ENCODE measurements around the gene C14orf119.

C14orf119 gene

GRCh38 chr14:23060536-23061260, 34.6 kb upstream of the C14orf119 start:
- DNase-seq (ENCODE audit: low spot score): no peak

- no peak for DNase-seq (ENCODE audit: low spot score)
These were observed 33.3 kb upstream of the C14orf119 start for GRCh38 chr14:23062002-23062401.

DNA sequence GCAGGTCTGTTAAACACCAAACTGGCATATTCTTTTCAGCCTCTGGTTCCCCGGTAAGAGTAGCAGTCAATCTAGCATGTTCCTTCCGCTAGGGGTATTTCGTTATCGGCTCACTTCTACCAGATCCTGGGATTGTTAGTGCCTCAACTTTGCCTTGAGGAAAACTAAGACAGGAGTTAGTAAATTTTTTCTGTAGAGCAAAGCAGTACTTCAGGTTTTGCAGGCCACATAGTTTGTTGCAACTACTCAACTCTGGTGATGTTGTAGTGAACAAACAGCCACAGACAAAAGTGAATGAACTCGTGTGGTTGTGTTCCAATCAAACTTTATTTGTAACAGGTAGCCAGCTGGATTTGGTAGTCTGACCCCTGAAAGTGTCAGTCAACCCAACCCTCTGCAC, 31.7 kb upstream of the C14orf119 start:
- no peak for DNase-seq (ENCODE audit: low spot score)

DNA sequence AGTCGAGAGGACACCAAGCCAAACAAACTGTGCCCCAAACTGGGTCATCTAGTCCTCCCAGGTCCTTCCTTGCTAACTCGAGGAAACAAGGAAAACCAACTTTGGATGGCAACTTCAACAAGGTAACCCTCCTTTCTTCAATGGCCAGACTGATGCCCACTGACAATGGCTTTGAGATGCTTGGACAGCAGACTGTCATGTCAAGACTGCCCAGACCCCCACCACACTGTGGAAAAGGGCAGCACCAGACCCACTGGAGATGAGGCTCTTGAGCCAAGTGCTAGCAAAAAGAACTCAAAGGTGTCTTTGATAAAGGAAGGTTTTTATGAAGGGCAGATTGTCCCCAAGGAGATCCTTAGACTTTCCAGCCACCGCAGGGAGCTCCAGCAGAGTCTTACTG, 28.9 kb upstream of the C14orf119 start:
- no peak for DNase-seq (ENCODE audit: low spot score)

- DNase-seq (ENCODE audit: low spot score): no peak
These were observed 28.2 kb upstream of the C14orf119 start for GRCh38 chr14:23066855-23067744.

GRCh38 chr14:23067847-23068788, 27.2 kb upstream of the C14orf119 start:
- DNase-seq (ENCODE audit: low spot score): no peak

- peak; percentile 96 for DNase-seq (ENCODE audit: low spot score)
These were observed 26.4 kb upstream of the C14orf119 start for GRCh38 chr14:23068789-23069412.

DNA sequence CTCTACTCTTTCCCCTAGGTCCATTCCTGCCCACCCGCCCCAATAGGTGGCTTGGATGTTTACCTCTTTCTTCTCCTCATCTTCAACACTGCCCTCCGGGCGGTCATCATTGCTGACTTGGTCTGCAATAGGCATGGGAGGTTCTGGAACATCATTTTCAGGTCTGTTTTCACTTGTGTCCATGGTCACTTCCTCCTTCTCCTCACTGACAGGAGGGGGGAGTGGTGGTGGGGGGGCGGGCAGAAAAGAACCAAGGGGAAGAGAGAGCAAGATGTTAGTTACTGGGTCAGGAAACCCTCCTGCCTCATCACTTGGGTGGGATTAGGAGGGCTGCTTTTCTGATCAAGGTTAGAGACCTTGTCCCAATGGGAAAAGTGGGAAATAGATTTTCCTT, 25.9 kb upstream of the C14orf119 start:
- no peak for DNase-seq (ENCODE audit: low spot score)

DNA sequence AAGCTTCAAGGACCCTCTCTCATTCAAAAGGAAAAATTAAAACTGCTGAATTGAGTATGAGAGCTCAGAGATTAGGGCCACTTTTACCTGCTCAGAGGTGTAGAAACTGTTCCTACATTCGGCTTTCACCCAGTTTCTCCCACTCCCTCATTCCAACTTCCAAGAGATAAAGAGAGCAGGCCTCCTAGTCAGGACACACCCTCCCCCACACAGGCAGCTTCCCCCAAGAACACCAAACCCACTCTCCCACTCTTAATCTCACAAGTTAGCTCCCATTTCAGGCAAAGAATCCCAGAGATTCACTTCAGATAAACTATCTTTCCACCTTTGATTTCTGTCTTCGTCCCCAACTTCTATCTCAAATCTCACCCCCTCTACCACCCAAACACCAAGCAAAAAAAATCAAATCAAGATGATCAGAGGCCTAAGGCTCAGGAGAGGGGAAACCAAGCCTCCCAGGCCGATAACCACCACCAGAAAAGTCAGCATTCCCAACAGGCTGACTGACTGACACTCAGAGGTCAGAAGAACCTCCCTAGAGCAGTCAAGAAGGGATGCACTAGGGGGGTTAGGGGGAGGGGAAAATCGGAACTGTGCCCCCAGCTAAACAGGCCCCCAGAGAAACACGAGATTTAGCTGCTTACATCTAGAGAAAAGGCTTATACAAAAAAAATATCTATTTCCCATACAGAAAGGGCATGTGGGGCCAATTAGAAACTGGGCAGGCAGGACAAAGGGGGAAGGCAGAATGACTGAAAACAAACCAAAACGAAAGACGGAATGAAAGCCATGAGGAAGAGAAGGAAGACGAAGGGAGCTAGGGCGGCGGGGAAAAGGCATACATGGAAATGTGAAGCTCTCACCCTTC, 24.8 kb upstream of the C14orf119 start:
- no peak for DNase-seq (ENCODE audit: low spot score)

DNA sequence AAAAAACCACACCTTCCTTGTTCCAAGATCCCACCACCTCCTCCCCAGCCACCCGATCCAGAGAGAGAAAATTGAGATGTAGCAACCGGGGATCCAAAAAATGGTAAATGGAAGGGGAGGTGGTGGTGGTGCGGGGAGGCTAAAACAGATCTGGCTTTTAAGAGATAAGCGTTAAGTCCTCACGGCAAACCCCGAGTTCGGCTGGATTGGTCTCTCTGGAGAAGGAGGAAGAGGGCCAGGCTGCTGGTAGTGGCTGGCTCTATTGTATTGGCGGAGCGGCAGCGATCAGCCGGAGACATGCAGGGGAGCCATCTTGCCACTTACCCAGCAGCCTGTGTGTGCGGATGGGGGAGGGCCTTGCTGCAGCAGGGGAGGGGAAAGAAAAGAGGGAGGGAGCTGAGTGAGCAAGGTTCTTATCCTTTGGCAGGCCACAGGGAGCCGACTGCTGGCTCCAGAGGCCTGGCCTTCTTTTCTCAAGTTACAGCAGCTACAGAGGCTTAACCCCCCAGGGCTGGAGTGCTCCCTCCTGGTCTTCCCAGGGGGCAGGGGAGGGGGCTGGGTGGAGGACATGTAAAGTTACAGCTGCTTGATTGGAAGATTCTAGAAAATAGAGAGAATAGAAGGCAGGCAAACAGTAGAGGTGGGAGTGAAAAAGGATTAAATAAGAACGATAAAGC, 23.9 kb upstream of the C14orf119 start:
- peak; percentile 90 for DNase-seq (ENCODE audit: low spot score)

DNA sequence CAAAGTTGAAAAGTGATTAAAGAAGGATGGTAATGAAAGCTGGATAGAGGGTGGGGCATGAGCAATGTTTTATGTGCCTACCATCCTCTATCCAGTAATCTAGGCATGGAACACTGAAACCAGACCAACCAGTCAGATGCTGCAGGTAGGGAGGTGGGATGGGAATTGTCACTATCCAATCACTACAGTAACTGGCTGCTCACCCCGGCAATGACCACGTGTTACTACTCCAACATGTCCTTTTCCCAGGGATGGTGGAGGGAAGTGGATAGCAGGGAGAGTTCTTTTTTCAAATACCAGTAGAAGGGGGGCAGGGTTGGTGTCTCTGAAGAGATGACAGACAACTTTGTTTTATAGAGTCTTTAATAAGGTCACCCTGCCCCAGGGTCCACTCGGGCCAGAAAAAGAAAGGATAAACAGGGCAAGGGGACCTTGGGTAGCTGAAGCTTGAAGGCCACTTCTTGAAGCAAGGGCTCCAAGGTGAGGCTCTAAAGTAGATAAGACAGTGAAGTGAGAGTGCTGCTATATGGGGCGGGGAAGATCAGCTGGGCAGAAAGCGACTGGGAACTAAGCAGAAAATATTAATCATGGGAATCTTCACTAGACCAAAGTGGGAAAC, 23.3 kb upstream of the C14orf119 start:
- no peak for DNase-seq (ENCODE audit: low spot score)

DNA sequence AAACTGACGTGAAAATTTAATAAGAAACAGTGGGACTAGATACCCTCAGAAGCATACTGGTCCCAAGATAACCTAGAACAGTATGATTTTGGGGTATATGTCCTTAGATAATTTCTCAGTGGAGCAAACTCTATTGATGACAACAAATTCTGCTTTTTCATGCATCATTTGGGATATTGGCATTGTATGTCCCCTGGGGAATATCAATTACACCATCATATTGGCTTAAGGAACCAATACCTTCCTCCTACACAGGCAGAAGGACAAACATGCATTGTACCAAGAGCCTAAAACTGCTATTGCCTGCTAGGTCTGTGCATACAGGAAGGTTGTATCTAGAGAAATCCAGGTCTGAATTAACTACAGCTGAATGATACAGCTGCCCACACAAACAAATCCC, 20.4 kb upstream of the C14orf119 start:
- no peak for DNase-seq (ENCODE audit: low spot score)

- DNase-seq (ENCODE audit: low spot score): peak; percentile 44
These were observed 18.4 kb upstream of the C14orf119 start for GRCh38 chr14:23076785-23077408.

DNA sequence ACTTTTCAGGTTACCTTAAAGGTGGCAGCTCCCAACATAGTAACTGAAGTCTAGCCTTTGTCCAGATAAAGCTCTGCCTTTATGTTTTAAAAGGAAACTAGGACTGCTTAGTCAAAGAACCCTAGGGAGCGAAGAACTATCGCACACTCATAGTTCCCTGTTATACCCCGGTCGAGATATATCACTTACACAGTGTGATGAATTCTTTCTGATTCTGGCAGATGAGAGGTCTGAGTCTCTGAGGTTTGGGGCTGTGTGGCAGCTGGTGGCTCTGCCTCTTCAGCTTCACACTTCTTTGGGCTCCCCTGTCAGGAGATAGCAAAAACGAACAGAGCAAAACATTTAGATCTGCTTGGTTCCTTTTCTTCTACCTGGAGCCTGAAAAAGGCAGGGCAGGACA, 17.3 kb upstream of the C14orf119 start:
- no peak for DNase-seq (ENCODE audit: low spot score)

DNA sequence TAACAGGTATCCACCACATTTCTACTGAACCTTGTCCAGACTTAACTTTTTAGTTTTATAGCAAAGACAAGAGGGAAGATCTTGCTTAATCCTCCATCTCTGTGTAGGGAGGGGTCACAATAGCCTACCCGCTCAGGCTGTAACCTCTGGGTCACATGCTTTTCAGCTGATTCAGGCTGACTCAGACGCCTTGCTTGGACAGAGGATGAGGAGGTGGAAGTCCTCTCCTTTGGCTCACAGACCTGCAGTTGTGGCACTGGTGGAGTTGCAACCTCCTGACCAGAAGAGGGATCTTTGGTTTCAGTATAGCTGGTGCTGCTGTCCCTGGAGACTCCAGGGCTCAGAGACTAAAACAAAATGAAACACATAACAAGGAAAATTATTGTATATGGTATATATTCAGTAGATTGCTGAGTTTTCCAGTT, 16.6 kb upstream of the C14orf119 start:
- DNase-seq (ENCODE audit: low spot score): peak; percentile 72

- DNase-seq (ENCODE audit: low spot score): no peak
These were observed 15.6 kb upstream of the C14orf119 start for GRCh38 chr14:23079716-23080115.

- DNase-seq (ENCODE audit: low spot score): no peak
These were observed 14.8 kb upstream of the C14orf119 start for GRCh38 chr14:23080474-23080873.

GRCh38 chr14:23085458-23085857, 9.8 kb upstream of the C14orf119 start:
- DNase-seq (ENCODE audit: low spot score): no peak

DNA sequence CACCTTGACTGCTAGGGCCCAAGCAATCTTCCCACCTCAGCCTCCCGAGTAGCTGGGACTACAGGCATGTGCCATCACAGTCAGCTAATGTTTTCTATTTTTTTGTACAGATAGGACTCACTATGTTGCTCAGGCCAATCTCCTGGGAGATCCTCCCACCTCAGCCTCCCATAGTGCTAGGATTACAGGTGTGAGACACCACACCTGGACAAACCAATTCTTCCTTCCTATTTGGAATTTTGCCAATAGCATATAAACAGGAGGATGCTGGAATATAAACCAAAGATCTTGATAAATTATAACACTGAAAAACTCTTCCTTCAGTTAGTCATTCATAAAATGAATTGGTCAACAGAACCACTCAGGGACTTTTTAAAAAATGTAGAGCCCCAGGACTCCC, 8.7 kb upstream of the C14orf119 start:
- no peak for DNase-seq (ENCODE audit: low spot score)
